ENCODE data around the gene HAUS8. TPM values are rescaled to one million over a fixed set of nuclear protein-coding genes. Genes with fewer than 3 reads are reported as not detected.
"Not testable (repeated sequence)": the region's sequence is repeated elsewhere in the genome, so short reads cannot be mapped to it uniquely, and the experiment has no call there.

The HAUS8 gene
- total and polyA plus RNA-seq, 7 experiments from 2014 or later = 9.4 to 31.5 (median 19.0) TPM

GRCh38 chr19:17095141-17095919, 20.1 kb upstream of the HAUS8 start:
- ChIA-PET POLR2A (interaction anchor here (0.5 to 0.6 kb wide), 2 partner anchors 7 to 12 kb away, joined by 3 to 8 read pairs; no protein-coding TSS in a partner anchor), CTCF (no interaction called here)
- DNase-seq (no peak), ATAC-seq (no peak)
- H3K4me1 ChIP-seq (ENCODE audit: control insufficient read depth in 2 of 2, insufficient read depth in 2 of 2, low read length in 2 of 2) = peaks cover 4 to 16% of the 10 kb centered on the region in 2 donors
- H3K4me3 Mint-ChIP-seq = peak overlapping the region in 1 of 10 donors; percentile 50
- intact Hi-C loops (cut with micrococcal nuclease) = no loop called here
- H3K27ac ChIP-seq (ENCODE audit: low read depth, low read length) = no peak overlapping the region
- H3K36me3 Mint-ChIP-seq = peaks cover 0 to 14% (median 9%) of the 10 kb centered on the region in 5 donors
- no peaks in the 10 kb centered on the region for H3K9me3 Mint-ChIP-seq
- no peaks in the 10 kb centered on the region for H3K27me3 Mint-ChIP-seq
- peak overlapping the region in 2 of 9 donors; percentile 22 to 74 for H3K27ac Mint-ChIP-seq
- H3K4me3 ChIP-seq (ENCODE audit: low read length) = no peak overlapping the region
- H3K27me3 ChIP-seq (ENCODE audit: control insufficient read depth in 2 of 2, insufficient read depth in 2 of 2, low read length in 2 of 2) = no peaks in the 10 kb centered on the region
- no peaks in the 10 kb centered on the region for H3K9me3 ChIP-seq (ENCODE audit: control insufficient read depth in 2 of 3, low read length in 3 of 3)
- peaks cover 0 to 7% (median 0%) of the 10 kb centered on the region in 3 experiments for H3K36me3 ChIP-seq (ENCODE audit: control insufficient read depth in 2 of 3, insufficient read depth in 3 of 3, low read length in 3 of 3)
- H3K4me1 Mint-ChIP-seq = peaks cover 14 to 51% (median 40%) of the 10 kb centered on the region in 7 donors

- H3K27me3 Mint-ChIP-seq; H3K36me3 ChIP-seq (ENCODE audit: control insufficient read depth in 2 of 3, insufficient read depth in 3 of 3, low read length in 3 of 3); ATAC-seq; H3K9me3 ChIP-seq (ENCODE audit: control insufficient read depth in 2 of 3, low read length in 3 of 3); intact Hi-C loops (cut with micrococcal nuclease); H3K27ac ChIP-seq (ENCODE audit: low read depth, low read length); DNase-seq; CTCF ChIA-PET; H3K9me3 Mint-ChIP-seq; H3K4me3 Mint-ChIP-seq; H3K4me3 ChIP-seq (ENCODE audit: low read length); H3K27me3 ChIP-seq (ENCODE audit: control insufficient read depth in 2 of 2, insufficient read depth in 2 of 2, low read length in 2 of 2): not testable (repeated sequence)
- peaks cover 4 to 21% of the 10 kb centered on the region in 2 donors for H3K4me1 ChIP-seq (ENCODE audit: control insufficient read depth in 2 of 2, insufficient read depth in 2 of 2, low read length in 2 of 2)
- H3K27ac Mint-ChIP-seq = peak overlapping the region in 3 of 9 donors; percentile 22 to 51 (median 29)
- POLR2A ChIA-PET = interaction anchor here (0.5 to 0.6 kb wide), 2 partner anchors 8 to 11 kb away, joined by 3 to 8 read pairs; no protein-coding TSS in a partner anchor
- H3K36me3 Mint-ChIP-seq = peaks cover 0 to 15% (median 9%) of the 10 kb centered on the region in 5 donors
- H3K4me1 Mint-ChIP-seq = peaks cover 20 to 58% (median 45%) of the 10 kb centered on the region in 7 donors
Measured at GRCh38 chr19:17094694-17095093, 19.4 kb upstream of the HAUS8 start.

- POLR2A ChIA-PET = no interaction called here
- no peak for ATAC-seq
- H3K27me3 Mint-ChIP-seq = no peaks in the 10 kb centered on the region
- H3K4me1 Mint-ChIP-seq = peaks cover 37 to 72% (median 54%) of the 10 kb centered on the region in 7 donors
- no peak overlapping the region for H3K27ac Mint-ChIP-seq
- H3K36me3 Mint-ChIP-seq = peaks cover 0 to 10% (median 7%) of the 10 kb centered on the region in 5 donors
- no peaks in the 10 kb centered on the region for H3K9me3 Mint-ChIP-seq
- no peak overlapping the region for H3K27ac ChIP-seq (ENCODE audit: low read depth, low read length)
- H3K36me3 ChIP-seq (ENCODE audit: control insufficient read depth in 2 of 3, insufficient read depth in 3 of 3, low read length in 3 of 3) = peaks cover 0 to 3% (median 0%) of the 10 kb centered on the region in 3 experiments
- no peaks in the 10 kb centered on the region for H3K9me3 ChIP-seq (ENCODE audit: control insufficient read depth in 2 of 3, low read length in 3 of 3)
- DNase-seq = no peak
- no peaks in the 10 kb centered on the region for H3K27me3 ChIP-seq (ENCODE audit: control insufficient read depth in 2 of 2, insufficient read depth in 2 of 2, low read length in 2 of 2)
- intact Hi-C loops (cut with micrococcal nuclease) = no loop called here
- H3K4me3 Mint-ChIP-seq = no peak overlapping the region
- CTCF ChIA-PET = no interaction called here
- H3K4me3 ChIP-seq (ENCODE audit: low read length) = no peak overlapping the region
- H3K4me1 ChIP-seq (ENCODE audit: control insufficient read depth in 2 of 2, insufficient read depth in 2 of 2, low read length in 2 of 2) = peaks cover 4 to 28% of the 10 kb centered on the region in 2 donors
Measured at GRCh38 chr19:17092696-17093095, 17.4 kb upstream of the HAUS8 start.

DNA sequence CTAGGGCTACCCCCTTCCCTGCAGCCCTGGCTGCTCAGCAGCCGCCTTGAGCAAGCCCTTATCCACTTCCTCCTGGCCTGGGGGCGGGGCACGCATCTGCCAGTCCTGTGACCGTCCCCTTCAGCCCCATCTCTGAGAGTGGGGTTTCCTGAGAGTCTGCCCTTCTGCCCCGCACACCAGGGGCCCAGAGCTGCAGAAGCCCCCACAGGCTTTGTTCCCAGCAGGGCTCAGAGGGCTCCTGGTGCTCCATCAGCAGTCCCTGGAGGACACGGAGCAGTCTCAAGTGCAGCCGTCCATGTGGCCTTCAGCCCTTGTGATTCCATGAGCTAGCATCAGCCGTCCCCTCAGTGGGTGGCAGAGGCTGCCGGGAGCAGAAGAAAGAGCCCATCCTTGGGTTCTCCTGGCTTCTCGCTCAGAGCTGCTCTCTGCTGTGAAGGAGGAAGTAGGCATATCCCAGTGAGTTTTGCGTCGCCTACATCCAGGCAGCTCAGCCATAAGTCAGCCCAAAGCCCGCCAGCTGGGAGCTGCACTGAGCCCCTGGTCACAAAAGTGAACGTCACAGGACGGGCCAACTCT, 16.6 kb upstream of the HAUS8 start:
- Mint-ChIP-seq H3K27me3 (no peaks in the 10 kb centered on the region), H3K9me3 (no peaks in the 10 kb centered on the region), H3K4me1 (peaks cover 37 to 76% (median 56%) of the 10 kb centered on the region in 7 donors), H3K27ac (peak overlapping the region in 2 of 9 donors; percentile 14 to 32), H3K36me3 (peaks cover 0 to 15% (median 8%) of the 10 kb centered on the region in 5 donors), H3K4me3 (no peak overlapping the region)
- Histone ChIP-seq H3K36me3 (ENCODE audit: control insufficient read depth in 2 of 3, insufficient read depth in 3 of 3, low read length in 3 of 3) (peaks cover 0 to 3% (median 0%) of the 10 kb centered on the region in 3 experiments), H3K4me3 (ENCODE audit: low read length) (no peak overlapping the region), H3K4me1 (ENCODE audit: control insufficient read depth in 2 of 2, insufficient read depth in 2 of 2, low read length in 2 of 2) (peaks cover 4 to 28% of the 10 kb centered on the region in 2 donors), H3K27me3 (ENCODE audit: control insufficient read depth in 2 of 2, insufficient read depth in 2 of 2, low read length in 2 of 2) (no peaks in the 10 kb centered on the region), H3K9me3 (ENCODE audit: control insufficient read depth in 2 of 3, low read length in 3 of 3) (no peaks in the 10 kb centered on the region), H3K27ac (ENCODE audit: low read depth, low read length) (no peak overlapping the region)
- DNase-seq = no peak
- POLR2A ChIA-PET = interaction anchor here (0.5 kb wide), 1 partner anchor 39 kb away, joined by 4 read pairs; no protein-coding TSS in a partner anchor
- ATAC-seq = peak; percentile 73
- CTCF ChIA-PET = no interaction called here
- intact Hi-C loops (cut with micrococcal nuclease) = no loop called here

DNA sequence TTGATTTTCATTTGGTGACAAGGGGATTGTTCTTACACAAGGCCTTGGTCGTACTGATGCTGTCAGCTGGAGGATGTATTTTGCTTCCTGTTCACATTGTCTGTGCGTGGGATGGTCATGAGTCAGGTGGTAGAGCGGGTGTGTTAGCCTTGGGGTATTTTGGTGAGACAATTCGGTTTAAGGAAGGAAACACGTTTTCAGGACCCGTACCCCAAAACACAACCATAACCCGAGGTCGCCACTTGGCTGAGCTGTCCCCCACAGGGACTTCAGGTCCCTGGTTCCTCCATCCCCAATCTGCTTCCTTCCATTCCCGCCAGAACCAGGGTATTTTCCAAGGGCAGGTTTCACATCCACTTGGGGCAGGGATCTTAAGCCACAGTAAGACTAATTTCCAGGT, 15.3 kb upstream of the HAUS8 start:
- Mint-ChIP-seq H3K27ac (peak overlapping the region; percentile 32 to 88 (median 64)), H3K4me1 (peaks cover 37 to 72% (median 53%) of the 10 kb centered on the region in 7 donors), H3K9me3 (no peaks in the 10 kb centered on the region), H3K36me3 (peaks cover 0 to 16% (median 8%) of the 10 kb centered on the region in 5 donors), H3K4me3 (peak overlapping the region in 3 of 10 donors; percentile 5 to 48 (median 30)), H3K27me3 (no peaks in the 10 kb centered on the region)
- ATAC-seq (peak; percentile 81), DNase-seq (no peak)
- Histone ChIP-seq H3K36me3 (ENCODE audit: control insufficient read depth in 2 of 3, insufficient read depth in 3 of 3, low read length in 3 of 3) (peaks cover 0 to 13% (median 0%) of the 10 kb centered on the region in 3 experiments), H3K27me3 (ENCODE audit: control insufficient read depth in 2 of 2, insufficient read depth in 2 of 2, low read length in 2 of 2) (no peaks in the 10 kb centered on the region), H3K27ac (ENCODE audit: low read depth, low read length) (no peak overlapping the region), H3K4me1 (ENCODE audit: control insufficient read depth in 2 of 2, insufficient read depth in 2 of 2, low read length in 2 of 2) (peaks cover 4 to 28% of the 10 kb centered on the region in 2 donors), H3K4me3 (ENCODE audit: low read length) (no peak overlapping the region), H3K9me3 (ENCODE audit: control insufficient read depth in 2 of 3, low read length in 3 of 3) (no peaks in the 10 kb centered on the region)
- POLR2A ChIA-PET = interaction anchor here (1.1 to 1.3 kb wide), 2 partner anchors 35 to 38 kb away, joined by 3 read pairs; no protein-coding TSS in a partner anchor
- CTCF ChIA-PET = interaction anchor here (0.7 kb wide), 2 partner anchors 94 to 115 kb away, joined by 3 to 4 read pairs; no protein-coding TSS in a partner anchor
- intact Hi-C loops (cut with micrococcal nuclease) = no loop called here

- H3K4me1 ChIP-seq (ENCODE audit: control insufficient read depth in 2 of 2, insufficient read depth in 2 of 2, low read length in 2 of 2) = peaks cover 4 to 28% of the 10 kb centered on the region in 2 donors
- ATAC-seq = no peak
- intact Hi-C loops (cut with micrococcal nuclease) = no loop called here
- H3K9me3 Mint-ChIP-seq = no peaks in the 10 kb centered on the region
- H3K27me3 Mint-ChIP-seq = no peaks in the 10 kb centered on the region
- H3K27ac Mint-ChIP-seq = peak overlapping the region in 3 of 9 donors; percentile 19 to 54 (median 42)
- no peak overlapping the region for H3K27ac ChIP-seq (ENCODE audit: low read depth, low read length)
- no peaks in the 10 kb centered on the region for H3K27me3 ChIP-seq (ENCODE audit: control insufficient read depth in 2 of 2, insufficient read depth in 2 of 2, low read length in 2 of 2)
- H3K36me3 Mint-ChIP-seq = peaks cover 0 to 16% (median 4%) of the 10 kb centered on the region in 5 donors
- peaks cover 38 to 62% (median 52%) of the 10 kb centered on the region in 7 donors for H3K4me1 Mint-ChIP-seq
- no peak overlapping the region for H3K4me3 ChIP-seq (ENCODE audit: low read length)
- ChIA-PET POLR2A (no interaction called here), CTCF (no interaction called here)
- no peak for DNase-seq
- peak overlapping the region in 1 of 10 donors; percentile 34 for H3K4me3 Mint-ChIP-seq
- H3K36me3 ChIP-seq (ENCODE audit: control insufficient read depth in 2 of 3, insufficient read depth in 3 of 3, low read length in 3 of 3) = peaks cover 0 to 13% (median 0%) of the 10 kb centered on the region in 3 experiments
- no peaks in the 10 kb centered on the region for H3K9me3 ChIP-seq (ENCODE audit: control insufficient read depth in 2 of 3, low read length in 3 of 3)
Measured at GRCh38 chr19:17088552-17088951, 13.3 kb upstream of the HAUS8 start.
